Measurements from ENCODE around the gene DDX49.

- no peak for TF ChIP-seq RAD21 (IDR thresholded peaks at IDR 0.05; ENCODE audit: low read length)
- TF ChIP-seq MXI1 (IDR thresholded peaks at IDR 0.05; ENCODE audit: low read depth, low read length): no peak
These were observed 10.4 kb upstream of the DDX49 start for GRCh38 chr19:18908917-18909619.
